ENCODE measurements around the gene LY6G5C. TPM values are rescaled to one million over a fixed set of nuclear protein-coding genes. Genes with fewer than 3 reads are reported as not detected.

The LY6G5C gene
- total RNA-seq, 1 donor from 2014 or later, result 22.0 TPM

GRCh38 chr6:31719001-31719400, 38.1 kb upstream of the LY6G5C start:
- Mint-ChIP-seq H3K27me3 (ENCODE audit: unreplicated experiment) (peaks cover 6% of the 10 kb centered on the region), H3K36me3 (ENCODE audit: low read depth, unreplicated experiment) (peaks cover 5% of the 10 kb centered on the region), H3K27ac (ENCODE audit: unreplicated experiment) (no peak overlapping the region), H3K4me3 (ENCODE audit: unreplicated experiment) (no peak overlapping the region), H3K4me1 (ENCODE audit: unreplicated experiment) (no peaks in the 10 kb centered on the region), H3K9me3 (ENCODE audit: unreplicated experiment) (no peaks in the 10 kb centered on the region)
- no peak for TF ChIP-seq CTCF (IDR thresholded peaks at IDR 0.05; ENCODE audit: unreplicated experiment)
- DNase-seq (ENCODE audit: low spot score), result no peak

- no peak overlapping the region for H3K27ac Mint-ChIP-seq (ENCODE audit: unreplicated experiment)
- TF ChIP-seq CTCF (IDR thresholded peaks at IDR 0.05; ENCODE audit: unreplicated experiment), result no peak
Observed at GRCh38 chr6:31718265-31718664, 37.4 kb upstream of the LY6G5C start.

GRCh38 chr6:31717499-31718222, 36.8 kb upstream of the LY6G5C start:
- TF ChIP-seq CTCF (IDR thresholded peaks at IDR 0.05; ENCODE audit: unreplicated experiment), result no peak
- Mint-ChIP-seq H3K9me3 (ENCODE audit: unreplicated experiment) (no peaks in the 10 kb centered on the region), H3K4me1 (ENCODE audit: unreplicated experiment) (no peaks in the 10 kb centered on the region), H3K36me3 (ENCODE audit: low read depth, unreplicated experiment) (peaks cover 5% of the 10 kb centered on the region), H3K4me3 (ENCODE audit: unreplicated experiment) (no peak overlapping the region), H3K27ac (ENCODE audit: unreplicated experiment) (peak overlapping the region; percentile 52), H3K27me3 (ENCODE audit: unreplicated experiment) (peaks cover 6% of the 10 kb centered on the region)
- no peak for DNase-seq (ENCODE audit: low spot score)

More at GRCh38 chr6:31718265-31718664, 37.4 kb upstream of the LY6G5C start:
- no peak overlapping the region for H3K4me3 Mint-ChIP-seq (ENCODE audit: unreplicated experiment)
- no peaks in the 10 kb centered on the region for H3K9me3 Mint-ChIP-seq (ENCODE audit: unreplicated experiment)
- peaks cover 5% of the 10 kb centered on the region for H3K36me3 Mint-ChIP-seq (ENCODE audit: low read depth, unreplicated experiment)
- no peak for DNase-seq (ENCODE audit: low spot score)
- peaks cover 6% of the 10 kb centered on the region for H3K27me3 Mint-ChIP-seq (ENCODE audit: unreplicated experiment)
- H3K4me1 Mint-ChIP-seq (ENCODE audit: unreplicated experiment), result no peaks in the 10 kb centered on the region

GRCh38 chr6:31715022-31715958, 34.4 kb upstream of the LY6G5C start, which contains the start of gene LY6G6D:
TSS of gene LY6G6D (plus strand) at chr6:31715348. CDS start at chr6:31715356, 8 bp downstream.
- H3K4me1 Mint-ChIP-seq (ENCODE audit: unreplicated experiment), result no peaks in the 10 kb centered on the region
- no peak for TF ChIP-seq CTCF (IDR thresholded peaks at IDR 0.05; ENCODE audit: unreplicated experiment)
- peaks cover 2% of the 10 kb centered on the region for H3K36me3 Mint-ChIP-seq (ENCODE audit: low read depth, unreplicated experiment)
- H3K27me3 Mint-ChIP-seq (ENCODE audit: unreplicated experiment), result peaks cover 3% of the 10 kb centered on the region
- H3K4me3 Mint-ChIP-seq (ENCODE audit: unreplicated experiment), result no peak within 1 kb of the TSS
- no peaks in the 10 kb centered on the region for H3K9me3 Mint-ChIP-seq (ENCODE audit: unreplicated experiment)
- DNase-seq (ENCODE audit: low spot score), result no peak
- H3K27ac Mint-ChIP-seq (ENCODE audit: unreplicated experiment), result no peak within 1 kb of the TSS
